DMS153 (cell line): ENCODE data around the gene DMD.
A peak's percentile ranks its signal among the peaks of the same experiment; 100 is the strongest.
"Not testable (repeated sequence)": the region's sequence is repeated elsewhere in the genome, so short reads cannot be mapped to it uniquely, and the experiment has no call there.

Source experiments
- DNase-seq: peaks from one replicate; lab custom pipeline; 2025; lab: John Stamatoyannopoulos, UW

DMD gene

GRCh38 chrX:33211356-33212260 lies at the start of gene DMD:
Gene DMD (minus strand): TSS chrX:33211549. CDS start chrX:33211312, 237 bp downstream.
- no peak for DNase-seq

- DNase-seq: no peak
Measured at GRCh38 chrX:33252306-33252825, 41.0 kb upstream of the DMD start.

GRCh38 chrX:33218819-33219218 lies 7.5 kb upstream of the DMD start:
- no peak for DNase-seq

- no peak for DNase-seq
Measured at GRCh38 chrX:33210156-33210555, 1.2 kb downstream of the DMD start.

GRCh38 chrX:33207056-33207455 lies 4.3 kb downstream of the DMD start:
- DNase-seq: no peak

- no peak for DNase-seq
Measured at GRCh38 chrX:33205321-33205720, 6.0 kb downstream of the DMD start.

GRCh38 chrX:33204889-33205288 lies 6.5 kb downstream of the DMD start:
- DNase-seq: no peak

- no peak for DNase-seq
Measured at GRCh38 chrX:33198561-33199279, 12.6 kb downstream of the DMD start.

- no peak for DNase-seq
Measured at GRCh38 chrX:33195698-33196097, 15.7 kb downstream of the DMD start.

GRCh38 chrX:33194876-33195433 lies 16.4 kb downstream of the DMD start:
- no peak for DNase-seq

GRCh38 chrX:33194289-33194688 lies 17.1 kb downstream of the DMD start:
- DNase-seq: no peak

GRCh38 chrX:33190016-33190415 lies 21.3 kb downstream of the DMD start:
- DNase-seq: no peak

GRCh38 chrX:33188881-33189280 lies 22.5 kb downstream of the DMD start:
- no peak for DNase-seq

- DNase-seq: no peak
Measured at GRCh38 chrX:33188286-33188685, 23.1 kb downstream of the DMD start.

GRCh38 chrX:33184803-33185202 lies 26.5 kb downstream of the DMD start:
- not testable (repeated sequence) for DNase-seq

GRCh38 chrX:33183361-33183760 lies 28.0 kb downstream of the DMD start:
- DNase-seq: peak; percentile 4

- DNase-seq: no peak
Measured at GRCh38 chrX:33178690-33179089, 32.7 kb downstream of the DMD start.

GRCh38 chrX:33178218-33178617 lies 33.1 kb downstream of the DMD start:
- no peak for DNase-seq

- DNase-seq: no peak
Measured at GRCh38 chrX:33175201-33175600, 36.1 kb downstream of the DMD start.

- DNase-seq: no peak
Measured at GRCh38 chrX:33171041-33171440, 40.3 kb downstream of the DMD start.

GRCh38 chrX:33161829-33162228 lies 49.5 kb downstream of the DMD start:
- no peak for DNase-seq

GRCh38 chrX:33160273-33160672 lies 51.1 kb downstream of the DMD start:
- no peak for DNase-seq
